Adipocyte (in vitro differentiated cells): Measurements from ENCODE around the gene GLIS2.

Experiments used
- DNase-seq: peaks from one replicate; pipeline ENCODE4 v3.0.0-alpha.2; 2015; ENCODE audit warnings: low read depth
- H3K27me3 ChIP-seq: replicated peaks from 2 replicates; pipeline ENCODE4 v1.7.0; 2013; ENCODE audit warnings: mild to moderate bottlenecking, low read length, moderate library complexity; ENCODE audit not compliant: control insufficient read depth, insufficient read depth
- H3K36me3 ChIP-seq: 2 replicates; pipeline ENCODE4 v1.7.0; 2013; ENCODE audit warnings: low read length, mild to moderate bottlenecking, moderate library complexity; ENCODE audit not compliant: control insufficient read depth, insufficient read depth, severe bottlenecking
- H3K4me1 ChIP-seq: 2 replicates; pipeline ENCODE4 v1.7.0; 2013; ENCODE audit warnings: mild to moderate bottlenecking, low read length, moderate library complexity; ENCODE audit not compliant: control insufficient read depth, insufficient read depth
- H3K4me3 ChIP-seq: 2 replicates; pipeline ENCODE4 v1.7.0; 2013; ENCODE audit warnings: mild to moderate bottlenecking, low read length, moderate library complexity
- H3K9ac ChIP-seq: 2 replicates; pipeline ENCODE4 v1.7.0; 2013; ENCODE audit warnings: mild to moderate bottlenecking, low read length, moderate library complexity
- H3K9me3 ChIP-seq: 2 replicates; pipeline ENCODE4 v1.7.0; 2013; ENCODE audit warnings: mild to moderate bottlenecking, low read length, moderate library complexity; ENCODE audit not compliant: control insufficient read depth

Gene GLIS2

GRCh38 chr16:4283441-4283840, 32.4 kb upstream of the GLIS2 start:
- Histone ChIP-seq H3K9me3 (no peaks in the 10 kb centered on the region), H3K27me3 (no peaks in the 10 kb centered on the region), H3K4me3 (no peak overlapping the region), H3K4me1 (no peaks in the 10 kb centered on the region), H3K36me3 (no peaks in the 10 kb centered on the region), H3K9ac (no peak overlapping the region)
- no peak for DNase-seq

- no peaks in the 10 kb centered on the region for H3K36me3 ChIP-seq
- no peaks in the 10 kb centered on the region for H3K9me3 ChIP-seq
- H3K9ac ChIP-seq, result no peak overlapping the region
- DNase-seq, result no peak
- H3K4me3 ChIP-seq, result no peak overlapping the region
- no peaks in the 10 kb centered on the region for H3K27me3 ChIP-seq
- H3K4me1 ChIP-seq, result no peaks in the 10 kb centered on the region
Measured at GRCh38 chr16:4283939-4284338, 31.9 kb upstream of the GLIS2 start.

- no peak for DNase-seq
Measured at GRCh38 chr16:4285167-4285566, 30.7 kb upstream of the GLIS2 start.

GRCh38 chr16:4288148-4288921, 27.5 kb upstream of the GLIS2 start:
- Histone ChIP-seq H3K4me3 (no peak overlapping the region), H3K27me3 (no peaks in the 10 kb centered on the region), H3K4me1 (peaks cover 16% of the 10 kb centered on the region), H3K9ac (no peak overlapping the region), H3K36me3 (no peaks in the 10 kb centered on the region), H3K9me3 (no peaks in the 10 kb centered on the region)
- peak; percentile 88 for DNase-seq

More at GRCh38 chr16:4285167-4285566, 30.7 kb upstream of the GLIS2 start:
- no peak overlapping the region for H3K9ac ChIP-seq
- no peaks in the 10 kb centered on the region for H3K36me3 ChIP-seq
- H3K9me3 ChIP-seq, result no peaks in the 10 kb centered on the region
- H3K27me3 ChIP-seq, result no peaks in the 10 kb centered on the region
- H3K4me3 ChIP-seq, result no peak overlapping the region
- peaks cover 2% of the 10 kb centered on the region for H3K4me1 ChIP-seq

GRCh38 chr16:4290236-4290830, 25.5 kb upstream of the GLIS2 start:
- peaks cover 27% of the 10 kb centered on the region for H3K4me1 ChIP-seq
- H3K4me3 ChIP-seq, result no peak overlapping the region
- no peak overlapping the region for H3K9ac ChIP-seq
- no peaks in the 10 kb centered on the region for H3K36me3 ChIP-seq
- H3K9me3 ChIP-seq, result no peaks in the 10 kb centered on the region
- DNase-seq, result peak; percentile 64
- no peaks in the 10 kb centered on the region for H3K27me3 ChIP-seq

GRCh38 chr16:4291699-4292098, 24.2 kb upstream of the GLIS2 start:
- H3K4me1 ChIP-seq, result peaks cover 27% of the 10 kb centered on the region
- no peak overlapping the region for H3K9ac ChIP-seq
- H3K27me3 ChIP-seq, result no peaks in the 10 kb centered on the region
- no peaks in the 10 kb centered on the region for H3K9me3 ChIP-seq
- no peaks in the 10 kb centered on the region for H3K36me3 ChIP-seq
- no peak for DNase-seq
- H3K4me3 ChIP-seq, result no peak overlapping the region

GRCh38 chr16:4293181-4293716, 22.6 kb upstream of the GLIS2 start:
- no peaks in the 10 kb centered on the region for H3K27me3 ChIP-seq
- H3K9ac ChIP-seq, result peak overlapping the region; percentile 67
- no peak for DNase-seq
- no peaks in the 10 kb centered on the region for H3K36me3 ChIP-seq
- no peaks in the 10 kb centered on the region for H3K9me3 ChIP-seq
- H3K4me3 ChIP-seq, result no peak overlapping the region
- H3K4me1 ChIP-seq, result peaks cover 27% of the 10 kb centered on the region

- no peaks in the 10 kb centered on the region for H3K9me3 ChIP-seq
- H3K36me3 ChIP-seq, result no peaks in the 10 kb centered on the region
- H3K9ac ChIP-seq, result peak overlapping the region; percentile 67
- no peaks in the 10 kb centered on the region for H3K27me3 ChIP-seq
- peak overlapping the region; percentile 56 for H3K4me3 ChIP-seq
- DNase-seq, result peak; percentile 93
- H3K4me1 ChIP-seq, result peaks cover 30% of the 10 kb centered on the region
Measured at GRCh38 chr16:4293822-4294457, 21.9 kb upstream of the GLIS2 start.

GRCh38 chr16:4295581-4295980, 20.3 kb upstream of the GLIS2 start:
- DNase-seq, result peak; percentile 51
- Histone ChIP-seq H3K4me3 (no peak overlapping the region), H3K9ac (no peak overlapping the region), H3K36me3 (no peaks in the 10 kb centered on the region), H3K4me1 (peaks cover 29% of the 10 kb centered on the region), H3K9me3 (no peaks in the 10 kb centered on the region), H3K27me3 (no peaks in the 10 kb centered on the region)

- no peaks in the 10 kb centered on the region for H3K36me3 ChIP-seq
- H3K27me3 ChIP-seq, result no peaks in the 10 kb centered on the region
- H3K9ac ChIP-seq, result no peak overlapping the region
- H3K4me1 ChIP-seq, result peaks cover 22% of the 10 kb centered on the region
- H3K9me3 ChIP-seq, result no peaks in the 10 kb centered on the region
- no peak for DNase-seq
- H3K4me3 ChIP-seq, result no peak overlapping the region
Measured at GRCh38 chr16:4297480-4297879, 18.4 kb upstream of the GLIS2 start.

GRCh38 chr16:4298761-4299522, 16.9 kb upstream of the GLIS2 start:
- peak overlapping the region; percentile 44 for H3K4me3 ChIP-seq
- H3K36me3 ChIP-seq, result no peaks in the 10 kb centered on the region
- DNase-seq, result peak; percentile 94

More at GRCh38 chr16:4298761-4299522, 16.9 kb upstream of the GLIS2 start:
- no peaks in the 10 kb centered on the region for H3K27me3 ChIP-seq
- H3K4me1 ChIP-seq, result peaks cover 14% of the 10 kb centered on the region
- peak overlapping the region; percentile 67 for H3K9ac ChIP-seq
- no peaks in the 10 kb centered on the region for H3K9me3 ChIP-seq
